SK-N-SH (cell line): Measurements from ENCODE around the gene RNF112.
"Not testable (repeated sequence)": the region's sequence is repeated elsewhere in the genome, so short reads cannot be mapped to it uniquely, and the experiment has no call there.

Experiments used
- RCOR1 ChIP-seq: fragments of 150-350 bp; IDR thresholded peaks from 2 replicates; pipeline ENCODE4 v1.6.1; 2017; ENCODE audit warnings: antibody characterized with exemption, low read length
- SIN3A ChIP-seq: IDR thresholded peaks from 2 replicates; pipeline ENCODE4 v1.6.1; 2012; ENCODE audit warnings: low read depth, mild to moderate bottlenecking, low read length, moderate library complexity, borderline replicate concordance
- TAF1 ChIP-seq: IDR thresholded peaks from 2 replicates; pipeline ENCODE4 v1.6.1; 2012; ENCODE audit warnings: low read depth, mild to moderate bottlenecking, low read length, moderate library complexity, borderline replicate concordance
- TF ChIP-seq, protein P1 (sequence below): fragments of 200-600 bp; sonication (generic); IDR thresholded peaks from 2 replicates; pipeline ENCODE4 v1.6.1; 2017; ENCODE audit warnings: antibody characterized with exemption, mild to moderate bottlenecking, moderate library complexity
- TF ChIP-seq, protein P2 (sequence below): IDR thresholded peaks from 2 replicates; pipeline ENCODE4 v1.4.0; 2012; ENCODE audit warnings: low read depth
- TF ChIP-seq, protein P3 (sequence below): IDR thresholded peaks from 2 replicates; pipeline ENCODE4 v1.4.0; 2012; ENCODE audit warnings: low read depth, borderline replicate concordance
- TF ChIP-seq, protein P4 (sequence below): IDR thresholded peaks from 2 replicates; pipeline ENCODE4 v1.6.1; 2012; ENCODE audit warnings: mild to moderate bottlenecking, low read depth, low read length, moderate library complexity

DNA sequence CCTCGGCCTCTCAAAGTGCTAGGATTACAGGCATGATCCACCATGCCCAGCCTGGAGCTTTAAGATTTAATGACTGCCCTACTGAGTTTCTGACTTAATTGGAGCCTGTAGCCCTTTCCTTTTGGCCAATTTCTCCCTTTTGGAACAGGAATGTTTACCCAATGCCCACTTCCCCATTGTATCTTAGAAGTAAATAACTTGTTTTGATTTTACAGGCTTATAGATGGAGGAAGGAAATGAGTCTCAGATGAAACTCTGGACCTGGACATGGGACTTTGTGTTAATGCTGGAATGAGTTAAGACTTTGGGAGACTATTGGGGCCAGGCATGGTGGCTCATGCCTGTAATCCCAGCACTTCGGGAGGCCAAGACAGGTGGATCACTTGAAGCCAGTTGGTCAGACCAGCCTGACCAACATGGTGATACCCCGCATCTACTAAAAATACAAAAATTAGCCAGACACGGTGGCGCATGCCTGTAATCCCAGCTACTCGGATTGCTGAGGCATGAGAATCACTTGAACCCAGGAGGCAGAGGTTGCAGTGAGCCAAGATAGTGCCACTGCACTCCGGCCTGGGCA is 51.5 kb downstream of the RNF112 start:
- TF ChIP-seq RCOR1, SIN3A, TAF1: not testable (repeated sequence)
- TF ChIP-seq, protein P1, sequence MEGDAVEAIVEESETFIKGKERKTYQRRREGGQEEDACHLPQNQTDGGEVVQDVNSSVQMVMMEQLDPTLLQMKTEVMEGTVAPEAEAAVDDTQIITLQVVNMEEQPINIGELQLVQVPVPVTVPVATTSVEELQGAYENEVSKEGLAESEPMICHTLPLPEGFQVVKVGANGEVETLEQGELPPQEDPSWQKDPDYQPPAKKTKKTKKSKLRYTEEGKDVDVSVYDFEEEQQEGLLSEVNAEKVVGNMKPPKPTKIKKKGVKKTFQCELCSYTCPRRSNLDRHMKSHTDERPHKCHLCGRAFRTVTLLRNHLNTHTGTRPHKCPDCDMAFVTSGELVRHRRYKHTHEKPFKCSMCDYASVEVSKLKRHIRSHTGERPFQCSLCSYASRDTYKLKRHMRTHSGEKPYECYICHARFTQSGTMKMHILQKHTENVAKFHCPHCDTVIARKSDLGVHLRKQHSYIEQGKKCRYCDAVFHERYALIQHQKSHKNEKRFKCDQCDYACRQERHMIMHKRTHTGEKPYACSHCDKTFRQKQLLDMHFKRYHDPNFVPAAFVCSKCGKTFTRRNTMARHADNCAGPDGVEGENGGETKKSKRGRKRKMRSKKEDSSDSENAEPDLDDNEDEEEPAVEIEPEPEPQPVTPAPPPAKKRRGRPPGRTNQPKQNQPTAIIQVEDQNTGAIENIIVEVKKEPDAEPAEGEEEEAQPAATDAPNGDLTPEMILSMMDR: not testable (repeated sequence)
- TF ChIP-seq, protein P2, sequence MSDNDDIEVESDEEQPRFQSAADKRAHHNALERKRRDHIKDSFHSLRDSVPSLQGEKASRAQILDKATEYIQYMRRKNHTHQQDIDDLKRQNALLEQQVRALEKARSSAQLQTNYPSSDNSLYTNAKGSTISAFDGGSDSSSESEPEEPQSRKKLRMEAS: not testable (repeated sequence)
- TF ChIP-seq, protein P3, sequence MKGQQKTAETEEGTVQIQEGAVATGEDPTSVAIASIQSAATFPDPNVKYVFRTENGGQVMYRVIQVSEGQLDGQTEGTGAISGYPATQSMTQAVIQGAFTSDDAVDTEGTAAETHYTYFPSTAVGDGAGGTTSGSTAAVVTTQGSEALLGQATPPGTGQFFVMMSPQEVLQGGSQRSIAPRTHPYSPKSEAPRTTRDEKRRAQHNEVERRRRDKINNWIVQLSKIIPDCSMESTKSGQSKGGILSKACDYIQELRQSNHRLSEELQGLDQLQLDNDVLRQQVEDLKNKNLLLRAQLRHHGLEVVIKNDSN: not testable (repeated sequence)
- TF ChIP-seq, protein P4, sequence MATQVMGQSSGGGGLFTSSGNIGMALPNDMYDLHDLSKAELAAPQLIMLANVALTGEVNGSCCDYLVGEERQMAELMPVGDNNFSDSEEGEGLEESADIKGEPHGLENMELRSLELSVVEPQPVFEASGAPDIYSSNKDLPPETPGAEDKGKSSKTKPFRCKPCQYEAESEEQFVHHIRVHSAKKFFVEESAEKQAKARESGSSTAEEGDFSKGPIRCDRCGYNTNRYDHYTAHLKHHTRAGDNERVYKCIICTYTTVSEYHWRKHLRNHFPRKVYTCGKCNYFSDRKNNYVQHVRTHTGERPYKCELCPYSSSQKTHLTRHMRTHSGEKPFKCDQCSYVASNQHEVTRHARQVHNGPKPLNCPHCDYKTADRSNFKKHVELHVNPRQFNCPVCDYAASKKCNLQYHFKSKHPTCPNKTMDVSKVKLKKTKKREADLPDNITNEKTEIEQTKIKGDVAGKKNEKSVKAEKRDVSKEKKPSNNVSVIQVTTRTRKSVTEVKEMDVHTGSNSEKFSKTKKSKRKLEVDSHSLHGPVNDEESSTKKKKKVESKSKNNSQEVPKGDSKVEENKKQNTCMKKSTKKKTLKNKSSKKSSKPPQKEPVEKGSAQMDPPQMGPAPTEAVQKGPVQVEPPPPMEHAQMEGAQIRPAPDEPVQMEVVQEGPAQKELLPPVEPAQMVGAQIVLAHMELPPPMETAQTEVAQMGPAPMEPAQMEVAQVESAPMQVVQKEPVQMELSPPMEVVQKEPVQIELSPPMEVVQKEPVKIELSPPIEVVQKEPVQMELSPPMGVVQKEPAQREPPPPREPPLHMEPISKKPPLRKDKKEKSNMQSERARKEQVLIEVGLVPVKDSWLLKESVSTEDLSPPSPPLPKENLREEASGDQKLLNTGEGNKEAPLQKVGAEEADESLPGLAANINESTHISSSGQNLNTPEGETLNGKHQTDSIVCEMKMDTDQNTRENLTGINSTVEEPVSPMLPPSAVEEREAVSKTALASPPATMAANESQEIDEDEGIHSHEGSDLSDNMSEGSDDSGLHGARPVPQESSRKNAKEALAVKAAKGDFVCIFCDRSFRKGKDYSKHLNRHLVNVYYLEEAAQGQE: not testable (repeated sequence)
